B cell (primary cell): ENCODE data around the gene TMEM81. TPM values are rescaled to one million over a fixed set of nuclear protein-coding genes. Genes with fewer than 3 reads are reported as not detected.

ENCODE experiments used
- ATAC-seq: fragments of 200-7000 bp; cut with Tn5 transposase; one replicate; pipeline ENCODE4 v1.10.0; 2021; ENCODE audit warnings: low read depth, mild to moderate bottlenecking, moderate number of reproducible peaks, moderate library complexity
- CTCF ChIA-PET: fragments of 350-600 bp; sonication (Branson Sonifier 250); formaldehyde crosslinking; loops from one replicate; lab custom pipeline; 2021; ENCODE audit warnings: antibody characterized with exemption, inconsistent platforms; lab: Charles Lee
- POLR2A ChIA-PET: fragments of 350-600 bp; sonication (Branson Sonifier 250); formaldehyde crosslinking; loops from one replicate; lab custom pipeline; 2021; ENCODE audit warnings: antibody characterized with exemption; lab: Charles Lee
- DNase-seq: peaks from one replicate; pipeline ENCODE4 v3.0.0; 2013
- H2AFZ ChIP-seq: 2 replicates; pipeline ENCODE4 v1.6.1; 2012; ENCODE audit warnings: mild to moderate bottlenecking, low read depth, low read length; ENCODE audit not compliant: insufficient read depth, poor library complexity, severe bottlenecking
- H3K27ac ChIP-seq, 2 donors: 1 replicate in 1 of 2; 2 replicates in 1 of 2; pipeline ENCODE4 v1.5.1; 2012 to 2013; ENCODE audit warnings: low read length in 2 of 2, mild to moderate bottlenecking in 2 of 2, moderate library complexity in 1 of 2
- H3K27me3 ChIP-seq, 4 experiments: fragments of 200-600 bp in 1 of 4; sonication (generic) in 1 of 4; replicated peaks in 1 of 4; 1 replicate in 2 of 4; 2 replicates in 2 of 4; pipeline versions ENCODE4 v1.6.1 to v1.7.0; 2013 to 2016; ENCODE audit warnings: low read length in 3 of 4, mild to moderate bottlenecking in 2 of 4, mixed read lengths in 1 of 4, moderate library complexity in 1 of 4; ENCODE audit not compliant: insufficient read depth in 4 of 4, control insufficient read depth in 3 of 4; ENCODE audit errors: control extremely low read depth in 1 of 4
- H3K36me3 ChIP-seq, 2 experiments: replicated peaks in 1 of 2; 1 replicate in 1 of 2; 2 replicates in 1 of 2; pipeline versions ENCODE4 v1.6.1 to v1.7.1; 2013; ENCODE audit warnings: low read length in 1 of 2; ENCODE audit not compliant: insufficient read depth in 2 of 2, control insufficient read depth in 1 of 2; ENCODE audit errors: control extremely low read depth in 1 of 2, extremely low read depth in 1 of 2
- H3K4me1 ChIP-seq, 2 donors: fragments of 200-600 bp in 1 of 2; sonication (generic) in 1 of 2; 1 replicate in 1 of 2; 2 replicates in 1 of 2; pipeline versions ENCODE4 v1.5.1 to v1.6.1; 2013 to 2017; ENCODE audit warnings: low read length in 2 of 2; ENCODE audit not compliant: control insufficient read depth in 2 of 2, insufficient read depth in 2 of 2
- H3K4me2 ChIP-seq: replicated peaks from 2 replicates; pipeline ENCODE3; 2012; ENCODE audit warnings: mild to moderate bottlenecking, low read depth, low read length; ENCODE audit not compliant: poor library complexity, severe bottlenecking
- H3K4me3 ChIP-seq, 5 experiments: fragments of 200-600 bp in 1 of 5; sonication (generic) in 1 of 5; 1 replicate in 3 of 5; 2 replicates in 2 of 5; pipeline versions ENCODE4 v1.5.1 to v1.7.0; 2011 to 2016; ENCODE audit warnings: low read length in 4 of 5, mild to moderate bottlenecking in 4 of 5, low read depth in 2 of 5, control low read depth in 1 of 5, moderate library complexity in 1 of 5; ENCODE audit not compliant: insufficient read depth in 1 of 5; ENCODE audit errors: control extremely low read depth in 1 of 5, extremely low read depth in 1 of 5
- H3K79me2 ChIP-seq: fragments of 200-600 bp; sonication (generic); one replicate; pipeline ENCODE4 v1.6.0; 2016; ENCODE audit warnings: low read length; ENCODE audit not compliant: control insufficient read depth, insufficient read depth
- H3K9ac ChIP-seq: fragments of 200-600 bp; sonication (generic); 2 replicates; pipeline ENCODE4 v1.6.1; 2017; ENCODE audit warnings: mild to moderate bottlenecking, low read length, moderate library complexity
- H3K9me3 ChIP-seq, 3 donors: one replicate each; pipeline versions ENCODE4 v1.6.1 to v1.7.1; 2013; ENCODE audit warnings: low read length in 2 of 3; ENCODE audit not compliant: control insufficient read depth in 2 of 3, insufficient read depth in 1 of 3; ENCODE audit errors: control extremely low read depth in 1 of 3
- H4K20me1 ChIP-seq: 2 replicates; pipeline ENCODE4 v1.6.0; 2012; ENCODE audit warnings: mild to moderate bottlenecking, low read length; ENCODE audit not compliant: insufficient read depth, control insufficient read depth, poor library complexity, severe bottlenecking
- H3K27ac Mint-ChIP-seq: one replicate; pipeline ENCODE4 v1.8.0; 2021; ENCODE audit warnings: mixed read lengths
- H3K27me3 Mint-ChIP-seq: one replicate; pipeline ENCODE4 v1.8.0; 2021; ENCODE audit warnings: mixed read lengths
- H3K4me1 Mint-ChIP-seq: one replicate; pipeline ENCODE4 v1.8.0; 2021; ENCODE audit warnings: mixed read lengths
- H3K4me3 Mint-ChIP-seq: one replicate; pipeline ENCODE4 v1.8.0; 2021; ENCODE audit warnings: mixed read lengths
- H3K9me3 Mint-ChIP-seq: one replicate; pipeline ENCODE4 v1.8.0; 2022; ENCODE audit warnings: mixed read lengths; ENCODE audit not compliant: insufficient read depth
- EZH2 ChIP-seq: IDR thresholded peaks from 2 replicates; pipeline ENCODE4 v1.6.1; 2012; ENCODE audit warnings: borderline replicate concordance, low read depth, mild to moderate bottlenecking, moderate library complexity, low read length; ENCODE audit not compliant: insufficient read depth, poor library complexity, severe bottlenecking
- WGBS: methylation state at CpG from one replicate; pipeline ENCODE4 v1.1.5; 2013; ENCODE audit warnings: missing lambda C conversion rate; ENCODE audit not compliant: insufficient coverage; 5-methylcytosine and 5-hydroxymethylcytosine counted together
- intact Hi-C: fragments of 100-400 bp; cut with micrococcal nuclease; formaldehyde crosslinking; loops from one replicate; pipeline ENCODE4 v1.10.0; 2022
- polyA plus RNA-seq: library from polyadenylated mRNA; depleted of rRNA; stranded (reverse); fragments of >200 nt; gene quantifications from 2 replicates; pipeline ENCODE4 v1.2.3, GENCODE V29; 2012
- total RNA-seq, 2 donors: library from RNA; stranded (reverse); fragments of 120-200 nt in 1 of 2; gene quantifications; 1 replicate in 1 of 2; 2 replicates in 1 of 2; pipeline versions ENCODE4 v1.2.3 to v1.2.4, GENCODE V29; 2013 to 2022
- TF ChIP-seq, protein P1 (sequence below): fragments of 200-600 bp; IDR thresholded peaks from one replicate; pipeline ENCODE4 v1.8.0; 2022; ENCODE audit warnings: antibody characterized with exemption, mild to moderate bottlenecking

Gene TMEM81
- total and polyA plus RNA-seq, 2 donors (not counting 1 experiment from before 2014, with no cell fraction given), result 3.0 to 6.2 TPM

DNA sequence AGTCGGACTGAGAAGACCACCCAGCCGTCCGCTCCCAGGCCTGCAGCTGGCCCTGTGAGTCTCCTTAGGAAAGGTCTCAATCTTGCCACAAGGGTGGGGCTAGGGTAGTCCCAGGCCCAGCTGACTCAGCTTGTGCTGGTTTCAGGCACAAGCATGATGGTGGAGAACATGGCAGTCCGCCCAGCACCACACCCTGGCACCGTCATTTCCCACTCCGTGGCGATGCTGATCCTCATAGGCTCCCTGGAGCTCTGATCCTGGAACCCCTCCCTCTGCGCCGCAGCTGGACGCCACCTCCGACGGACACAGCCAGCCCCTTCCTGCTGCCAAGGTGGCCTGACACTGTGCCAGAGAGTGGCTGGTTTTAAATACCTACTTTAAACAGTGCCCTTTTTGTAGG, 10.7 kb downstream of the TMEM81 start:
- H3K27me3 ChIP-seq, result no peaks in the 10 kb centered on the region
- POLR2A ChIA-PET, result no interaction called here
- H3K79me2 ChIP-seq, result no peaks in the 10 kb centered on the region
- CTCF ChIA-PET, result interaction anchor here (1.6 kb wide), 1 partner anchor 12 kb away, joined by 3 read pairs; no protein-coding TSS in a partner anchor
- no peak for TF ChIP-seq EZH2
- TF ChIP-seq, protein P1, sequence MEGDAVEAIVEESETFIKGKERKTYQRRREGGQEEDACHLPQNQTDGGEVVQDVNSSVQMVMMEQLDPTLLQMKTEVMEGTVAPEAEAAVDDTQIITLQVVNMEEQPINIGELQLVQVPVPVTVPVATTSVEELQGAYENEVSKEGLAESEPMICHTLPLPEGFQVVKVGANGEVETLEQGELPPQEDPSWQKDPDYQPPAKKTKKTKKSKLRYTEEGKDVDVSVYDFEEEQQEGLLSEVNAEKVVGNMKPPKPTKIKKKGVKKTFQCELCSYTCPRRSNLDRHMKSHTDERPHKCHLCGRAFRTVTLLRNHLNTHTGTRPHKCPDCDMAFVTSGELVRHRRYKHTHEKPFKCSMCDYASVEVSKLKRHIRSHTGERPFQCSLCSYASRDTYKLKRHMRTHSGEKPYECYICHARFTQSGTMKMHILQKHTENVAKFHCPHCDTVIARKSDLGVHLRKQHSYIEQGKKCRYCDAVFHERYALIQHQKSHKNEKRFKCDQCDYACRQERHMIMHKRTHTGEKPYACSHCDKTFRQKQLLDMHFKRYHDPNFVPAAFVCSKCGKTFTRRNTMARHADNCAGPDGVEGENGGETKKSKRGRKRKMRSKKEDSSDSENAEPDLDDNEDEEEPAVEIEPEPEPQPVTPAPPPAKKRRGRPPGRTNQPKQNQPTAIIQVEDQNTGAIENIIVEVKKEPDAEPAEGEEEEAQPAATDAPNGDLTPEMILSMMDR, result no peak
- no peaks in the 10 kb centered on the region for H3K9me3 Mint-ChIP-seq
- no peak overlapping the region for H3K4me2 ChIP-seq
- no peak overlapping the region for H2AFZ ChIP-seq
- DNase-seq (no peak), ATAC-seq (no peak)
- no peaks in the 10 kb centered on the region for H3K9me3 ChIP-seq
- H3K4me1 Mint-ChIP-seq, result no peaks in the 10 kb centered on the region
- H3K4me1 ChIP-seq, result no peaks in the 10 kb centered on the region
- no peak overlapping the region for H3K27ac Mint-ChIP-seq
- WGBS, result 98% methylated on average over 11 of the region's 12 CpGs
- H3K36me3 ChIP-seq, result no peaks in the 10 kb centered on the region
- H3K4me3 Mint-ChIP-seq, result no peak overlapping the region
- no peaks in the 10 kb centered on the region for H3K27me3 Mint-ChIP-seq
- H3K9ac ChIP-seq, result no peak overlapping the region
- no peak overlapping the region for H3K27ac ChIP-seq
- H4K20me1 ChIP-seq, result no peaks in the 10 kb centered on the region
- intact Hi-C loops, result no loop called here
- H3K4me3 ChIP-seq, result no peak overlapping the region

DNA sequence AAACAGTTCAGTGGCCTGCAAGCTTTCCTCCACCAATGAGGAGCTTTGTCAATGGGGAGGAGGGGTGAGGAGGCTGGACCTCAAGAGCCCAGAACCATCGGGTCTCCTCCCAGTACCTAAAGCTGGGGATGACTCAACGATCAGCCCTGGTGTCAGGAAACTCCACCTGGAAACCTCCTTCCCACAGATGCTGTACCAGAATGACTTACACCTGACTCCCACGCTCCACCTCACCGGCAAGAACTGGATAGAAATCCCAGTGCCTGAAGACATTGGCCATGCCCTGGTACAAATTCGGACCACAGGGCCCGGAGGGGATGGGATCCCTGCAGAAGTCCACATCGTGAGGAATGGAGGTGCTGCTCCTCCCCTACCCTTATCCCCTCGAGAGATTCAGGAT, 11.4 kb downstream of the TMEM81 start:
- Histone ChIP-seq H3K4me1 (no peaks in the 10 kb centered on the region), H3K4me3 (no peak overlapping the region), H3K9me3 (no peaks in the 10 kb centered on the region), H4K20me1 (no peaks in the 10 kb centered on the region), H3K9ac (no peak overlapping the region), H3K27me3 (no peaks in the 10 kb centered on the region), H3K79me2 (no peaks in the 10 kb centered on the region), H3K4me2 (no peak overlapping the region), H3K36me3 (no peaks in the 10 kb centered on the region), H2AFZ (no peak overlapping the region), H3K27ac (no peak overlapping the region)
- H3K27ac Mint-ChIP-seq, result no peak overlapping the region
- no peak overlapping the region for H3K4me3 Mint-ChIP-seq
- no peak for TF ChIP-seq EZH2
- TF ChIP-seq, protein P1, result no peak
- no peaks in the 10 kb centered on the region for H3K9me3 Mint-ChIP-seq
- H3K4me1 Mint-ChIP-seq, result no peaks in the 10 kb centered on the region
- no peak for DNase-seq
- 90% methylated on average over 8 of the region's 8 CpGs for WGBS
- POLR2A ChIA-PET, result no interaction called here
- no peak for ATAC-seq
- intact Hi-C loops, result no loop called here
- CTCF ChIA-PET, result interaction anchor here (2.6 kb wide), 1 partner anchor 11 kb away, joined by 12 read pairs; no protein-coding TSS in a partner anchor
- H3K27me3 Mint-ChIP-seq, result no peaks in the 10 kb centered on the region
